NCI-H2227 (cell line): ENCODE measurements around the gene KLHL30.
A peak's percentile ranks its signal among the peaks of the same experiment; 100 is the strongest.

ENCODE experiments used
- DNase-seq: peaks from one replicate; lab custom pipeline; 2025; ENCODE audit not compliant: unreplicated experiment; lab: John Stamatoyannopoulos, UW

Gene KLHL30

GRCh38 chr2:238144262-238144661 is 5.8 kb downstream of the KLHL30 start:
- DNase-seq, result no peak

- DNase-seq, result no peak
Observed at GRCh38 chr2:238145046-238145445, 6.6 kb downstream of the KLHL30 start.

GRCh38 chr2:238145851-238146250 is 7.4 kb downstream of the KLHL30 start:
- no peak for DNase-seq

GRCh38 chr2:238146884-238147544 is 8.5 kb downstream of the KLHL30 start:
- no peak for DNase-seq

- DNase-seq, result no peak
Observed at GRCh38 chr2:238148981-238149380, 10.5 kb downstream of the KLHL30 start.

- no peak for DNase-seq
Observed at GRCh38 chr2:238149841-238150572, 11.5 kb downstream of the KLHL30 start.

- no peak for DNase-seq
Observed at GRCh38 chr2:238150686-238151085, 12.2 kb downstream of the KLHL30 start.

GRCh38 chr2:238151205-238151604 is 12.7 kb downstream of the KLHL30 start:
- no peak for DNase-seq

GRCh38 chr2:238151628-238152235 is 13.3 kb downstream of the KLHL30 start:
- no peak for DNase-seq

- no peak for DNase-seq
Observed at GRCh38 chr2:238152771-238153688, 14.6 kb downstream of the KLHL30 start.

- DNase-seq, result no peak
Observed at GRCh38 chr2:238154570-238154969, 16.1 kb downstream of the KLHL30 start.

GRCh38 chr2:238155051-238155760 is 16.7 kb downstream of the KLHL30 start:
- DNase-seq, result no peak

- no peak for DNase-seq
Observed at GRCh38 chr2:238155761-238156694, 17.6 kb downstream of the KLHL30 start.

- no peak for DNase-seq
Observed at GRCh38 chr2:238157506-238158017, 19.1 kb downstream of the KLHL30 start.

- DNase-seq, result no peak
Observed at GRCh38 chr2:238158018-238158508, 19.6 kb downstream of the KLHL30 start.

- peak; percentile 79 for DNase-seq
Observed at GRCh38 chr2:238158509-238159070, 20.1 kb downstream of the KLHL30 start, which contains the start of gene ERFE. Gene ERFE (plus strand): TSS chr2:238158970. CDS start chr2:238159008, 38 bp downstream.

GRCh38 chr2:238159071-238159539 is 20.6 kb downstream of the KLHL30 start:
- DNase-seq, result no peak

- no peak for DNase-seq
Observed at GRCh38 chr2:238159661-238160205, 21.3 kb downstream of the KLHL30 start.
